ENCODE results near the gene SLC37A2.
A peak's percentile ranks its signal among the peaks of the same experiment; 100 is the strongest.

SLC37A2 gene

GRCh38 chr11:125071435-125071834, 8.3 kb downstream of the SLC37A2 start:
- DNase-seq (ENCODE audit: low spot score), result no peak

- no peak for DNase-seq (ENCODE audit: low spot score)
Measured at GRCh38 chr11:125071846-125072217, 8.7 kb downstream of the SLC37A2 start.

GRCh38 chr11:125072218-125072960, 9.3 kb downstream of the SLC37A2 start:
- no peak for DNase-seq (ENCODE audit: low spot score)

- no peak for DNase-seq (ENCODE audit: low spot score)
Measured at GRCh38 chr11:125072961-125073590, 10.0 kb downstream of the SLC37A2 start.

GRCh38 chr11:125073616-125074483, 10.7 kb downstream of the SLC37A2 start:
- DNase-seq (ENCODE audit: low spot score), result no peak

- no peak for DNase-seq (ENCODE audit: low spot score)
Measured at GRCh38 chr11:125074511-125075241, 11.6 kb downstream of the SLC37A2 start.

GRCh38 chr11:125075242-125075625, 12.1 kb downstream of the SLC37A2 start:
- DNase-seq (ENCODE audit: low spot score), result no peak

GRCh38 chr11:125075900-125076317, 12.8 kb downstream of the SLC37A2 start:
- no peak for DNase-seq (ENCODE audit: low spot score)

GRCh38 chr11:125076378-125076945, 13.4 kb downstream of the SLC37A2 start:
- DNase-seq (ENCODE audit: low spot score), result no peak

- DNase-seq (ENCODE audit: low spot score), result no peak
Measured at GRCh38 chr11:125078016-125078415, 14.9 kb downstream of the SLC37A2 start.

- DNase-seq (ENCODE audit: low spot score), result no peak
Measured at GRCh38 chr11:125078516-125079140, 15.5 kb downstream of the SLC37A2 start.

GRCh38 chr11:125079151-125079877, 16.2 kb downstream of the SLC37A2 start:
- DNase-seq (ENCODE audit: low spot score), result no peak

GRCh38 chr11:125079878-125080530, 16.9 kb downstream of the SLC37A2 start:
- no peak for DNase-seq (ENCODE audit: low spot score)

GRCh38 chr11:125080531-125080911, 17.4 kb downstream of the SLC37A2 start:
- DNase-seq (ENCODE audit: low spot score), result no peak

- DNase-seq (ENCODE audit: low spot score), result no peak
Measured at GRCh38 chr11:125081098-125081798, 18.1 kb downstream of the SLC37A2 start.

- no peak for DNase-seq (ENCODE audit: low spot score)
Measured at GRCh38 chr11:125082040-125082439, 18.9 kb downstream of the SLC37A2 start.

GRCh38 chr11:125082611-125083311, 19.7 kb downstream of the SLC37A2 start:
- peak; percentile 77 for DNase-seq (ENCODE audit: low spot score)

GRCh38 chr11:125083312-125084056, 20.4 kb downstream of the SLC37A2 start:
- no peak for DNase-seq (ENCODE audit: low spot score)

Data from AG08396 (cell line).